ENCODE data around the gene CENPQ. TPM values are rescaled to one million over a fixed set of nuclear protein-coding genes. Genes with fewer than 3 reads are reported as not detected.
"Not testable (repeated sequence)": the region's sequence is repeated elsewhere in the genome, so short reads cannot be mapped to it uniquely, and the experiment has no call there.

CENPQ gene
- total and polyA plus RNA-seq, 2 experiments from 2014 or later, result 20.2 to 41.5 TPM

- Histone ChIP-seq H3K4me2 (no peak overlapping the region), H3K4me1 (ENCODE audit: insufficient read depth) (no peaks in the 10 kb centered on the region), H3K27me3 (ENCODE audit: insufficient read depth) (no peaks in the 10 kb centered on the region), H3K27ac (ENCODE audit: low read depth) (no peak overlapping the region), H3K4me3 (no peak overlapping the region), H3K9me2 (ENCODE audit: insufficient read depth) (no peaks in the 10 kb centered on the region), H3F3A (replicated peaks; ENCODE audit: low read depth) (no peaks in the 10 kb centered on the region), H2AFZ (no peak overlapping the region), H4K20me1 (replicated peaks; ENCODE audit: insufficient read depth) (no peaks in the 10 kb centered on the region; the same call in 1 of the 2 replicates), H3K79me2 (replicated peaks; ENCODE audit: insufficient read depth) (peaks cover 71% of the 10 kb centered on the region), H3K36me3 (ENCODE audit: insufficient read depth) (peaks cover 13% of the 10 kb centered on the region; the same call in 1 of the 2 replicates)
- TF ChIP-seq STAT1 (IDR thresholded peaks at IDR 0.05; ENCODE audit: unreplicated experiment), result no peak
- TF ChIP-seq, protein P1, sequence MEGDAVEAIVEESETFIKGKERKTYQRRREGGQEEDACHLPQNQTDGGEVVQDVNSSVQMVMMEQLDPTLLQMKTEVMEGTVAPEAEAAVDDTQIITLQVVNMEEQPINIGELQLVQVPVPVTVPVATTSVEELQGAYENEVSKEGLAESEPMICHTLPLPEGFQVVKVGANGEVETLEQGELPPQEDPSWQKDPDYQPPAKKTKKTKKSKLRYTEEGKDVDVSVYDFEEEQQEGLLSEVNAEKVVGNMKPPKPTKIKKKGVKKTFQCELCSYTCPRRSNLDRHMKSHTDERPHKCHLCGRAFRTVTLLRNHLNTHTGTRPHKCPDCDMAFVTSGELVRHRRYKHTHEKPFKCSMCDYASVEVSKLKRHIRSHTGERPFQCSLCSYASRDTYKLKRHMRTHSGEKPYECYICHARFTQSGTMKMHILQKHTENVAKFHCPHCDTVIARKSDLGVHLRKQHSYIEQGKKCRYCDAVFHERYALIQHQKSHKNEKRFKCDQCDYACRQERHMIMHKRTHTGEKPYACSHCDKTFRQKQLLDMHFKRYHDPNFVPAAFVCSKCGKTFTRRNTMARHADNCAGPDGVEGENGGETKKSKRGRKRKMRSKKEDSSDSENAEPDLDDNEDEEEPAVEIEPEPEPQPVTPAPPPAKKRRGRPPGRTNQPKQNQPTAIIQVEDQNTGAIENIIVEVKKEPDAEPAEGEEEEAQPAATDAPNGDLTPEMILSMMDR (conservative IDR thresholded peaks at IDR 0.05; ENCODE audit: low read depth in 2 of 2), result no peak
- no peak for TF ChIP-seq EZH2 (IDR thresholded peaks at IDR 0.05; ENCODE audit: low read depth, unreplicated experiment)
- TF ChIP-seq ZNF331 (CRISPR knock-in tag; IDR thresholded peaks at IDR 0.05; ENCODE audit: low read depth), result no peak
- TF ChIP-seq, protein P2, sequence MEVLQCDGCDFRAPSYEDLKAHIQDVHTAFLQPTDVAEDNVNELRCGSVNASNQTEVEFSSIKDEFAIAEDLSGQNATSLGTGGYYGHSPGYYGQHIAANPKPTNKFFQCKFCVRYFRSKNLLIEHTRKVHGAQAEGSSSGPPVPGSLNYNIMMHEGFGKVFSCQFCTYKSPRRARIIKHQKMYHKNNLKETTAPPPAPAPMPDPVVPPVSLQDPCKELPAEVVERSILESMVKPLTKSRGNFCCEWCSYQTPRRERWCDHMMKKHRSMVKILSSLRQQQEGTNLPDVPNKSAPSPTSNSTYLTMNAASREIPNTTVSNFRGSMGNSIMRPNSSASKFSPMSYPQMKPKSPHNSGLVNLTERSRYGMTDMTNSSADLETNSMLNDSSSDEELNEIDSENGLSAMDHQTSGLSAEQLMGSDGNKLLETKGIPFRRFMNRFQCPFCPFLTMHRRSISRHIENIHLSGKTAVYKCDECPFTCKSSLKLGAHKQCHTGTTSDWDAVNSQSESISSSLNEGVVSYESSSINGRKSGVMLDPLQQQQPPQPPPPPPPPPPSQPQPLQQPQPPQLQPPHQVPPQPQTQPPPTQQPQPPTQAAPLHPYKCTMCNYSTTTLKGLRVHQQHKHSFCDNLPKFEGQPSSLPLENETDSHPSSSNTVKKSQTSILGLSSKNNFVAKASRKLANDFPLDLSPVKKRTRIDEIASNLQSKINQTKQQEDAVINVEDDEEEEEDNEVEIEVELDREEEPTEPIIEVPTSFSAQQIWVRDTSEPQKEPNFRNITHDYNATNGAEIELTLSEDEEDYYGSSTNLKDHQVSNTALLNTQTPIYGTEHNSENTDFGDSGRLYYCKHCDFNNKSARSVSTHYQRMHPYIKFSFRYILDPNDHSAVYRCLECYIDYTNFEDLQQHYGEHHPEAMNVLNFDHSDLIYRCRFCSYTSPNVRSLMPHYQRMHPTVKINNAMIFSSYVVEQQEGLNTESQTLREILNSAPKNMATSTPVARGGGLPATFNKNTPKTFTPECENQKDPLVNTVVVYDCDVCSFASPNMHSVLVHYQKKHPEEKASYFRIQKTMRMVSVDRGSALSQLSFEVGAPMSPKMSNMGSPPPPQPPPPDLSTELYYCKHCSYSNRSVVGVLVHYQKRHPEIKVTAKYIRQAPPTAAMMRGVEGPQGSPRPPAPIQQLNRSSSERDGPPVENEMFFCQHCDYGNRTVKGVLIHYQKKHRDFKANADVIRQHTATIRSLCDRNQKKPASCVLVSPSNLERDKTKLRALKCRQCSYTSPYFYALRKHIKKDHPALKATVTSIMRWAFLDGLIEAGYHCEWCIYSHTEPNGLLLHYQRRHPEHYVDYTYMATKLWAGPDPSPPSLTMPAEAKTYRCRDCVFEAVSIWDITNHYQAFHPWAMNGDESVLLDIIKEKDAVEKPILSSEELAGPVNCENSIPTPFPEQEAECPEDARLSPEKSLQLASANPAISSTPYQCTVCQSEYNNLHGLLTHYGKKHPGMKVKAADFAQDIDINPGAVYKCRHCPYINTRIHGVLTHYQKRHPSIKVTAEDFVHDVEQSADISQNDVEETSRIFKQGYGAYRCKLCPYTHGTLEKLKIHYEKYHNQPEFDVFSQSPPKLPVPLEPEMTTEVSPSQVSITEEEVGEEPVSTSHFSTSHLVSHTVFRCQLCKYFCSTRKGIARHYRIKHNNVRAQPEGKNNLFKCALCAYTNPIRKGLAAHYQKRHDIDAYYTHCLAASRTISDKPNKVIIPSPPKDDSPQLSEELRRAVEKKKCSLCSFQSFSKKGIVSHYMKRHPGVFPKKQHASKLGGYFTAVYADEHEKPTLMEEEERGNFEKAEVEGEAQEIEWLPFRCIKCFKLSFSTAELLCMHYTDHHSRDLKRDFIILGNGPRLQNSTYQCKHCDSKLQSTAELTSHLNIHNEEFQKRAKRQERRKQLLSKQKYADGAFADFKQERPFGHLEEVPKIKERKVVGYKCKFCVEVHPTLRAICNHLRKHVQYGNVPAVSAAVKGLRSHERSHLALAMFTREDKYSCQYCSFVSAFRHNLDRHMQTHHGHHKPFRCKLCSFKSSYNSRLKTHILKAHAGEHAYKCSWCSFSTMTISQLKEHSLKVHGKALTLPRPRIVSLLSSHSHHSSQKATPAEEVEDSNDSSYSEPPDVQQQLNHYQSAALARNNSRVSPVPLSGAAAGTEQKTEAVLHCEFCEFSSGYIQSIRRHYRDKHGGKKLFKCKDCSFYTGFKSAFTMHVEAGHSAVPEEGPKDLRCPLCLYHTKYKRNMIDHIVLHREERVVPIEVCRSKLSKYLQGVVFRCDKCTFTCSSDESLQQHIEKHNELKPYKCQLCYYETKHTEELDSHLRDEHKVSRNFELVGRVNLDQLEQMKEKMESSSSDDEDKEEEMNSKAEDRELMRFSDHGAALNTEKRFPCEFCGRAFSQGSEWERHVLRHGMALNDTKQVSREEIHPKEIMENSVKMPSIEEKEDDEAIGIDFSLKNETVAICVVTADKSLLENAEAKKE (CRISPR knock-in tag; IDR thresholded peaks at IDR 0.05), result no peak
- no peak for TF ChIP-seq NANOG (IDR thresholded peaks at IDR 0.05; ENCODE audit: borderline replicate concordance)
- TF ChIP-seq EZH2phosphoT487 (IDR thresholded peaks at IDR 0.05; ENCODE audit: unreplicated experiment), result no peak
- ATAC-seq (no peak), DNase-seq (ENCODE audit: low spot score) (no peak)
- H3K27me3 Mint-ChIP-seq (ENCODE audit: insufficient read depth, low read depth, poor library complexity), result no peaks in the 10 kb centered on the region
- H3K4me1 Mint-ChIP-seq, result peaks cover 4% of the 10 kb centered on the region
- H3K27ac Mint-ChIP-seq, result no peak overlapping the region
- peaks cover 24% of the 10 kb centered on the region for H3K36me3 Mint-ChIP-seq (ENCODE audit: low read depth)
- no peaks in the 10 kb centered on the region for H3K9me3 Mint-ChIP-seq
- H3K4me3 Mint-ChIP-seq, result no peak overlapping the region
Measured at GRCh38 chr6:49468042-49468441, 4.9 kb downstream of the CENPQ start.

GRCh38 chr6:49476564-49476963 lies 13.4 kb downstream of the CENPQ start:
- Mint-ChIP-seq H3K9me3 (peaks cover 45% of the 10 kb centered on the region), H3K36me3 (ENCODE audit: low read depth) (peaks cover 86% of the 10 kb centered on the region)
- H3K4me1 Mint-ChIP-seq; H3K27ac Mint-ChIP-seq; H4K20me1 ChIP-seq (replicated peaks; ENCODE audit: insufficient read depth); H3K27me3 Mint-ChIP-seq (ENCODE audit: insufficient read depth, low read depth, poor library complexity); H3K9me2 ChIP-seq (ENCODE audit: insufficient read depth); H3K4me3 ChIP-seq; H3K4me2 ChIP-seq; ATAC-seq; H3K4me3 Mint-ChIP-seq; H2AFZ ChIP-seq; H3K27me3 ChIP-seq (ENCODE audit: insufficient read depth); DNase-seq (ENCODE audit: low spot score); H3K4me1 ChIP-seq (ENCODE audit: insufficient read depth); H3K79me2 ChIP-seq (replicated peaks; ENCODE audit: insufficient read depth); H3K27ac ChIP-seq (ENCODE audit: low read depth); H3F3A ChIP-seq (replicated peaks; ENCODE audit: low read depth): not testable (repeated sequence)
- H3K36me3 ChIP-seq (ENCODE audit: insufficient read depth), result peaks cover 41% of the 10 kb centered on the region
